Effector memory CD8-positive, alpha-beta T cell (primary cell): Measurements from ENCODE around the gene ZCCHC14.
"Not testable (repeated sequence)": the region's sequence is repeated elsewhere in the genome, so short reads cannot be mapped to it uniquely, and the experiment has no call there.

Source experiments
- ATAC-seq: fragments of 150-1000 bp; cut with Tn5 transposase; replicated peaks from 2 replicates; pipeline ENCODE4 v1.10.0; 2021; ENCODE audit warnings: mild to moderate bottlenecking, moderate library complexity
- DNase-seq, 3 experiments: peaks; one replicate each; pipeline ENCODE4 v3.0.0; 2021
- H3K27ac Mint-ChIP-seq, 2 donors: one replicate each; pipeline ENCODE4 v1.8.0; 2022; ENCODE audit warnings: mild to moderate bottlenecking in 2 of 2, mixed read lengths in 2 of 2, moderate library complexity in 2 of 2
- H3K27me3 Mint-ChIP-seq, 2 donors: one replicate each; pipeline ENCODE4 v1.8.0; 2022; ENCODE audit warnings: mixed read lengths in 2 of 2
- H3K36me3 Mint-ChIP-seq: one replicate; pipeline ENCODE4 v1.8.0; 2022; ENCODE audit warnings: mild to moderate bottlenecking, moderate library complexity, mixed read lengths; ENCODE audit not compliant: insufficient read depth
- H3K4me1 Mint-ChIP-seq, 2 donors: one replicate each; pipeline ENCODE4 v1.8.0; 2022; ENCODE audit warnings: low read depth in 2 of 2, mixed read lengths in 2 of 2
- H3K4me3 Mint-ChIP-seq, 2 donors: one replicate each; pipeline ENCODE4 v1.8.0; 2022; ENCODE audit warnings: mild to moderate bottlenecking in 2 of 2, mixed read lengths in 2 of 2, moderate library complexity in 2 of 2
- H3K9me3 Mint-ChIP-seq, 2 donors: one replicate each; pipeline ENCODE4 v1.8.0; 2022; ENCODE audit warnings: mixed read lengths in 2 of 2

Gene ZCCHC14

GRCh38 chr16:87488960-87489359 lies 3.9 kb downstream of the ZCCHC14 start:
- H3K9me3 Mint-ChIP-seq, H3K27me3 Mint-ChIP-seq, H3K27ac Mint-ChIP-seq, DNase-seq, ATAC-seq: not testable (repeated sequence)
- Mint-ChIP-seq H3K36me3 (peaks cover 18% of the 10 kb centered on the region), H3K4me3 (peak overlapping the region in 1 of 2 donors; percentile 85), H3K4me1 (peaks cover 50 to 63% of the 10 kb centered on the region in 2 donors)

DNA sequence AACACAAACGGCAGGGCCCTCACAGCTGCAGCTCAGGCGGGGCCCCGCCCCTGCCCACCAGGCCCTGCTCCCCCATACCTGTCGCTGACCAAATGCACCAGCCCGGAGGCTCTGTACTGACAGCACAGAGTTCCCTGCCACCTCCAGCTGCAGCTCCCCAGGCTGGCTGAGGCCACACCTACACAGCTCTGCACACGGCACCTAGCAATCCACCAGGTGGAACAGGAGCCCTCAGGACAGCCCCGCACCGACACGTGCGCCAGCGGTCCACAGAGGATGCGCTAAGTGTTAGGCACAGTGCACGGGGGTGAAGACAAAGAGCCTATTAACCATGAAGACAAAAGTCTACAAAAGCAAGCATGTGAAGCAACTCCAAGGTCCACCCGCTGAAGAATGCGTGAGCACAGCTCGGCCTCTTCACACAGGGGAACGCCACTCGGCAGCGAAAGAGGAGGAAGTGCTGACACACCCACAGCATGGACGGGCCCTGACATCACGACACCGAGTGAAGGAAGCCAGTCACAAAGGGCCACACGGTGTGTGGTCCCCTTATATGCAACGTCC lies 5.4 kb downstream of the ZCCHC14 start:
- no peak overlapping the region for H3K27ac Mint-ChIP-seq
- H3K4me1 Mint-ChIP-seq: peaks cover 46 to 64% of the 10 kb centered on the region in 2 donors
- H3K9me3 Mint-ChIP-seq: no peaks in the 10 kb centered on the region
- no peak for ATAC-seq
- peaks cover 13% of the 10 kb centered on the region for H3K36me3 Mint-ChIP-seq
- DNase-seq: no peak
- no peaks in the 10 kb centered on the region for H3K27me3 Mint-ChIP-seq
- H3K4me3 Mint-ChIP-seq: peak overlapping the region; percentile 1 to 46

DNA sequence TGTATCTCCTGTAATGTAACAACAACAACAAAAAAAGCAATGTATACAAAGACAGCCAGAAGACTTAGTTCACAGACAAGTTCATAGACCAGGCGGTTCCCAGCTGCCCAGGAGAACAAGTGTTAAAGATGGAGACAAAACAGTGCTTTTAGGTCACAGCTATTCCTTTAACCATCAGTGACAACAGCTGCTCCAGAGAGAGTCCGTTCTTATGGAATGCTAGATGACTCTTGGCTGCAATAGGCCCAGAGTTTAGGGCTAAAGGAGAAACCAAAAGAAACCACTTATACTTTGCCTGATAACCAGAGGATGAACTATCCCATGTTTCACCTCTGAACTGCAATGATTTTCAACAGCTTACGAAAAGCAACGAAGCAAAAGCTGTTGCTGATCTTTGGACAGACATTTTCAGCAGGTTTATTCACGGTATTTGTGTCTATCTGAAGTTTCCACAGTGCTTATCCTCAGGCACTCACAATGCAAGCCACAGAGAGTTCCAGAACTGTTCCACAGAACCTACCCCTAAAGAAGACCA lies 6.0 kb downstream of the ZCCHC14 start:
- Mint-ChIP-seq H3K27me3 (no peaks in the 10 kb centered on the region), H3K4me3 (no peak overlapping the region), H3K4me1 (peaks cover 51 to 64% of the 10 kb centered on the region in 2 donors), H3K9me3 (no peaks in the 10 kb centered on the region), H3K27ac (peak overlapping the region in 1 of 2 donors; percentile 26), H3K36me3 (peaks cover 11% of the 10 kb centered on the region)
- DNase-seq (no peak), ATAC-seq (no peak)

DNA sequence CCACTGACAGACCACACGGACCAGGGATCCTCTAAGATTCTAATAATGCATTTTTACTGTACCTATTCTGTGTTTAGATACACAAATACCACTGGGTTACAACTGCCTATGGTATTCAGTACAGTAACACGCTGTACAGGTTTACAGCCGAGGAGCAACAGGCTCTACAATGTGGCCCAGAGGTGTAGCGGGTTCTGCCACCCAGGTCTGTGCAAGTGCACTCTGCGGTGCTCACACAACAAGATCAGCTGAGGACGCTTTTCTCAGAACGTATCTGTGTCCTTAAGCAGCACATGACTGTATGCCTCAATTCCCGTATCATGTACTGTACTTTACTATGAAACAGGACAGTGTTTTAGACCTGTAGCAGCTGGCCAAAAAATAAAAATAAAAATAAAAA lies 6.5 kb downstream of the ZCCHC14 start:
- DNase-seq (no peak), ATAC-seq (no peak)
- Mint-ChIP-seq H3K27ac (peak overlapping the region in 1 of 2 donors; percentile 26), H3K4me3 (no peak overlapping the region), H3K27me3 (no peaks in the 10 kb centered on the region), H3K9me3 (no peaks in the 10 kb centered on the region), H3K36me3 (peaks cover 6% of the 10 kb centered on the region), H3K4me1 (peaks cover 55 to 62% of the 10 kb centered on the region in 2 donors)

GRCh38 chr16:87485792-87486191 lies 7.0 kb downstream of the ZCCHC14 start:
- not testable (repeated sequence) for H3K36me3 Mint-ChIP-seq
- H3K4me3 Mint-ChIP-seq: peak overlapping the region in 1 of 2 donors; percentile 10
- ATAC-seq: peak; percentile 25

DNA sequence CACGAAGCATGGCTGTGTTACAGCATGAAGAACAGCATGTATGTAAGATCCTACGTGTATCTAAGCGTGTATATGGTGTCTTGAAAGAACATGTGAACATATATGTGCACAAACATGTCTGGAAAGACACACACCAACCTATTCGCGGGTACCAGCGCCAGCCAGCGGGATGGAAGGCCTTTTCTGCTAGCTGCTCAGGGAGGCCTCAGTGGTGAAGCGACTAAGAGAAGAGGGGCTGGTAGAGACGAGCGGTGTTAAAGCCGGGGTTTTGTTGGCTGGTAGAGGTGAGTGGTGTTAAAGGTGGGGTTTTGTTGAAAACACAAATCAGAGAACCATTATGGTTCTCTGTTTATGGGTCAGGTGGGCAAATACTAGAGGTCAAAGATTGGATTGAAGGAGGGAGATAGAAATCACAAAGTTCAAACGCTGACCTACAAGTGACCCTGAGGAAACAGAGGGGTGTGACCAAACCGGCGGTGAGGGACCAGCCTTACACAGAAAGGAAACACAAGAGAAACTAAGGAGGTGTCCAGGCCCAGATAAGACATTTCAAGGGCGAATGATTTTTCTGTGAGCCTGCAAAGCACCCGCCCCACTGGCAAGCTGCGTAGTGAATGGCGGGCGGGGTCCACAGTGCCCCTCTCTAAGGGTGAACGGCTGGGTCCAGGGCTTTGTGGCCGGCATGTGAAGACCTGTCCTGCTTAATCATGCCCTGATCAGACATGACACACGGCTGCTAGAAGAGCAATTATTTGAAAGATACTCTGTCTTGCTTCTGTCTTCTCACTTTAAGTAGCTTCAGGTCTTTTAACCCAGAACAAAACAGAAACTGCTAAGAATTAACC lies 8.1 kb downstream of the ZCCHC14 start:
- peak; percentile 33 for ATAC-seq
- H3K4me1 Mint-ChIP-seq: peaks cover 54 to 55% of the 10 kb centered on the region in 2 donors
- H3K4me3 Mint-ChIP-seq: no peak overlapping the region
- peak overlapping the region; percentile 49 to 61 for H3K27ac Mint-ChIP-seq
- no peaks in the 10 kb centered on the region for H3K36me3 Mint-ChIP-seq
- no peaks in the 10 kb centered on the region for H3K27me3 Mint-ChIP-seq
- no peaks in the 10 kb centered on the region for H3K9me3 Mint-ChIP-seq
- no peak for DNase-seq

More at GRCh38 chr16:87485792-87486191, 7.0 kb downstream of the ZCCHC14 start:
- Mint-ChIP-seq H3K4me1 (peaks cover 59% of the 10 kb centered on the region in 2 donors), H3K27ac (peak overlapping the region; percentile 49 to 61)
- H3K9me3 Mint-ChIP-seq, H3K27me3 Mint-ChIP-seq, DNase-seq: not testable (repeated sequence)

- H3K4me3 Mint-ChIP-seq: no peak overlapping the region
- H3K9me3 Mint-ChIP-seq: no peaks in the 10 kb centered on the region
- ATAC-seq (no peak), DNase-seq (no peak)
- no peaks in the 10 kb centered on the region for H3K27me3 Mint-ChIP-seq
- peaks cover 47% of the 10 kb centered on the region in 2 donors for H3K4me1 Mint-ChIP-seq
- peaks cover 4% of the 10 kb centered on the region for H3K36me3 Mint-ChIP-seq
- H3K27ac Mint-ChIP-seq: peak overlapping the region in 1 of 2 donors; percentile 64
Measured at GRCh38 chr16:87483481-87483880, 9.3 kb downstream of the ZCCHC14 start.

DNA sequence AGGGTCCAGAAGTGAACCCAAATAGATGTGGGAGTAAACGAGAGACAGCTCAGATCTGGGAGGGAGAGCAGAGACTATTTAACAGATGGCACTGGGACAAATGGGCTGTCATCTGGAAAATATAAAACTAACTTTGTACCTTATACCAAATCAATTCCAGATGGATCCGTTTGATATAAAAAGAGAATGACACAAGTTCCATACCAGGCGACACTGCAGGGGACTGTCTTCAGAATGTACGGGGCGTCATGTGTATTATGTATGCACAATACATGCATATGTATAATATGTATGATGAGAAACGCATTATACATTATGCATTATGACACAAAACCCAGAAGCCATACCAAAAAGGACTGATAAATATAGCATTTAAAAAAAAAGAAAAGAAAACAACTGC lies 10.2 kb downstream of the ZCCHC14 start:
- H3K4me1 Mint-ChIP-seq: peaks cover 50 to 54% of the 10 kb centered on the region in 2 donors
- H3K27ac Mint-ChIP-seq, ATAC-seq, DNase-seq, H3K9me3 Mint-ChIP-seq, H3K4me3 Mint-ChIP-seq, H3K36me3 Mint-ChIP-seq, H3K27me3 Mint-ChIP-seq: not testable (repeated sequence)

DNA sequence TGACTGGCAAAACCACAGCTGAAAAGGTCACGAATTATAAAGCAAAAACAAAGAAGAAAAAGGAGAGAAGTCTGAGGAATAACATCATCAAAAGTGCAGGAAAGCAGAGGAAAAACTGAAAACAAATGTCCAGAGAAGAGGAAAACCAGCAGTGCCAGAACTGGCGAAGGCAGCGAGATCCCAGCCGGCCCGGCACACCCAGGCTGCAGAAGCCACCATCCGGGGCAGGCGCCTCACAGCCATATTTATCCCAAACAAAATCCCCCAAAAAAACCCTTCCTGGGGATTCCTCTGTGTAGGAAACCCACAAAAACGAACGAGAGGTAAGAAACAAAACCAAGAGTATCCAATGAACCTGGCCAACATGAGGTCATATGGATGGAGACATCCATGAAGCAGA lies 10.6 kb downstream of the ZCCHC14 start:
- H3K27ac Mint-ChIP-seq: no peak overlapping the region
- H3K27me3 Mint-ChIP-seq: no peaks in the 10 kb centered on the region

GRCh38 chr16:87481711-87482110 lies 11.1 kb downstream of the ZCCHC14 start:
- not testable (repeated sequence) for H3K36me3 Mint-ChIP-seq, H3K27me3 Mint-ChIP-seq, H3K4me3 Mint-ChIP-seq, H3K27ac Mint-ChIP-seq, H3K9me3 Mint-ChIP-seq, DNase-seq, ATAC-seq
- peaks cover 40 to 48% of the 10 kb centered on the region in 2 donors for H3K4me1 Mint-ChIP-seq

More for the DNA sequence above, 10.6 kb downstream of the ZCCHC14 start:
- Mint-ChIP-seq H3K4me1 (peaks cover 46 to 52% of the 10 kb centered on the region in 2 donors), H3K36me3 (peaks cover 4% of the 10 kb centered on the region), H3K4me3 (no peak overlapping the region), H3K9me3 (no peaks in the 10 kb centered on the region)
- DNase-seq: no peak
- no peak for ATAC-seq

- not testable (repeated sequence) for H3K27me3 Mint-ChIP-seq, H3K27ac Mint-ChIP-seq, ATAC-seq, H3K9me3 Mint-ChIP-seq, H3K4me3 Mint-ChIP-seq, DNase-seq
- H3K36me3 Mint-ChIP-seq: peaks cover 15% of the 10 kb centered on the region
- H3K4me1 Mint-ChIP-seq: peaks cover 23 to 36% of the 10 kb centered on the region in 2 donors
Measured at GRCh38 chr16:87477209-87477981, 15.4 kb downstream of the ZCCHC14 start.

DNA sequence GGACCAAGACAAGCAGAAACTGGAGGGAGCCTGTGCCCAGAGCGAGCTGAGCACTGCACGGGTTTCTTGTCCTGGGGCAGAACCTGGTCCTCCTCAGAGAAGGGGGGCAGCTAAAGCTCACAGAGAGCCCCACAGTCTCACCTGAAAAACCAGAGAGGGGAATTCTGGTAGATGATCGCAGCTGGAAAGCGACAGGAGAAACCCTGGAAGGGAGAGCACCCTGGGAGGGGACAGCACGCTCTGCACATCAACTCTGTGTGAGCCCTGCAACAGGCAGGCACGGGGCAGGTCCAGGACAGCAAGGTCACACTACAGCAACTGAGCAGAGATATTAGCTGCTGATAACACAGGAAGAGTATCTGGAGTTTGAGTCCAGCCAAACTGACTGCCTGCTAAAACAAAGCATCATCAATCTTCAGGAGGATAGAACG lies 18.2 kb downstream of the ZCCHC14 start:
- no peaks in the 10 kb centered on the region for H3K27me3 Mint-ChIP-seq
- H3K36me3 Mint-ChIP-seq: peaks cover 15% of the 10 kb centered on the region
- ATAC-seq (no peak), DNase-seq (no peak)
- no peak overlapping the region for H3K4me3 Mint-ChIP-seq
- peaks cover 23 to 25% of the 10 kb centered on the region in 2 donors for H3K4me1 Mint-ChIP-seq
- peak overlapping the region in 1 of 2 donors; percentile 7 for H3K27ac Mint-ChIP-seq
- H3K9me3 Mint-ChIP-seq: no peaks in the 10 kb centered on the region

DNA sequence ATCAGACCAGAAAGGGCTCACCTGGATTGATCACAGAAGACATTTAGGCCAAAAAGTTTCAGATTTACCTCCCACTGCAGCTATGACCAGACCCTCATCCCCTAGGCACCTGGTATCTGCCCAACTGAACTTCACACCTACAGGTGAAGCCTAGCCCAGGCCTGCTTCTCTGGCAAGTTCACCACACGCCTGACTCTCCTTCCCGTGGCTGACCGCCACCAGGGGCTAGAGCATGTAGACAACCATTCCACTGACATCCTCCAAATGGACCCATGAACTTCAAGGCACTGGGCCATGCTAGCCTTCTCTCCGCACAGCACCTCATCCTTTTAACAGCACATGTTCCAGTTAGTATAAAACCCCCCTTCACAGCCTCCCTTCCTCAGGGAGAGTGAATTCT lies 18.8 kb downstream of the ZCCHC14 start:
- Mint-ChIP-seq H3K4me3 (no peak overlapping the region), H3K36me3 (peaks cover 14% of the 10 kb centered on the region), H3K27ac (no peak overlapping the region), H3K27me3 (no peaks in the 10 kb centered on the region), H3K4me1 (peaks cover 23 to 25% of the 10 kb centered on the region in 2 donors), H3K9me3 (no peaks in the 10 kb centered on the region)
- no peak for DNase-seq
- no peak for ATAC-seq
